Activated naive CD4-positive, alpha-beta T cell treated with anti-CD3 and anti-CD28 coated beads for 36 hours (primary cell): ENCODE measurements around the gene PACRG. TPM values are rescaled to one million over a fixed set of nuclear protein-coding genes. Genes with fewer than 3 reads are reported as not detected.

Experiments
- CTCF ChIA-PET: fragments of 350-600 bp; sonication (Branson Sonifier 250); formaldehyde crosslinking; loops from one replicate; lab custom pipeline; 2021; ENCODE audit warnings: antibody characterized with exemption; lab: Charles Lee
- DNase-seq: peaks from one replicate; pipeline ENCODE4 v3.0.0-alpha.2; 2020
- H3K27ac Mint-ChIP-seq: one replicate; pipeline ENCODE4 v1.8.0; 2021; ENCODE audit warnings: mild to moderate bottlenecking, mixed read lengths
- H3K27me3 Mint-ChIP-seq: one replicate; pipeline ENCODE4 v1.8.0; 2021; ENCODE audit warnings: low read depth, mixed read lengths
- H3K36me3 Mint-ChIP-seq: one replicate; pipeline ENCODE4 v1.8.0; 2021; ENCODE audit warnings: low read depth, mixed read lengths
- H3K4me1 Mint-ChIP-seq: one replicate; pipeline ENCODE4 v1.8.0; 2021; ENCODE audit warnings: low read depth, mixed read lengths
- H3K4me3 Mint-ChIP-seq: one replicate; pipeline ENCODE4 v1.8.0; 2021; ENCODE audit warnings: mild to moderate bottlenecking, moderate library complexity, mixed read lengths
- H3K9me3 Mint-ChIP-seq: one replicate; pipeline ENCODE4 v1.8.0; 2021; ENCODE audit warnings: mixed read lengths
- intact Hi-C: fragments of 100-400 bp; cut with micrococcal nuclease; formaldehyde crosslinking; loops from one replicate; pipeline ENCODE4 v1.15.1; 2023
- total RNA-seq, 2 experiments: library from RNA; stranded (reverse); gene quantifications; one replicate each; pipeline ENCODE4 v1.2.3, GENCODE V29; 2021

PACRG gene
- total RNA-seq, 2 experiments from 2014 or later: not detected

DNA sequence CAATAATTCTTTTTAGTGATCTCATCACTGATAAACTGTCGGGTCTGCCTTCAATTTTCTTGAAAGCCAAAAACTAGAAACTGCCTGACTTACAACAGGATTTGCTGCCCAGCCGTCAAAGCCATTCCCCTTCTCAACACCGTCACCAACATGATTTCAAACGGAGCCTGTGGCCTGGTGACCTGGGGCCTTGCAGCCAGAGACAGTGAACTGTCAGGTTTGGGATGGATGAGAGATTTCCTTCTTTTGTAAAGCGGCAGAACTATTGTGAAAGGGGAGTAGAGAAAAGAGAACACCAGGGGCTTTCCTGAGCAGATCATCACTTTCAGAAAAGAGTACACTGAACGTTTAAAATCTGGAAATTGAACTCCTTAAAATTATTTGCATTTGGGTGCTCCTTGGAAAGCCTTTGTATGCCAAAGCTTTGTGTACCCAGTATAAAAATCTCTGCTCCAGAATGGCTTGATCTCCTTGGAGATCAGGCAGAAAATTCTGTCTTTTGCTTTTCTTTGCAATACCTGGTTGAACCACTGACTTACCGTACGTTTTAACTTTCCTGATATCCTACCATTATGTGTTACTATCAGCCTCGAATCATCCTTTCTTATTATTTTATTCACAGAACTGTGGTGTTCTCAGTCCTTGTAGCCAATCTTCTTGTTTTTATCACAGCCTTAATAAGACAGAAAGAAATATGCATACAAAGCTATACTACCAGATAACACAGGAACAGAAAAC lies 125.2 kb downstream of the PACRG start:
- Mint-ChIP-seq H3K4me3 (no peak overlapping the region), H3K36me3 (no peaks in the 10 kb centered on the region), H3K27me3 (no peaks in the 10 kb centered on the region), H3K27ac (no peak overlapping the region), H3K4me1 (no peaks in the 10 kb centered on the region), H3K9me3 (no peaks in the 10 kb centered on the region)
- CTCF ChIA-PET: no interaction called here
- DNase-seq: no peak
- intact Hi-C loops: no loop called here

DNA sequence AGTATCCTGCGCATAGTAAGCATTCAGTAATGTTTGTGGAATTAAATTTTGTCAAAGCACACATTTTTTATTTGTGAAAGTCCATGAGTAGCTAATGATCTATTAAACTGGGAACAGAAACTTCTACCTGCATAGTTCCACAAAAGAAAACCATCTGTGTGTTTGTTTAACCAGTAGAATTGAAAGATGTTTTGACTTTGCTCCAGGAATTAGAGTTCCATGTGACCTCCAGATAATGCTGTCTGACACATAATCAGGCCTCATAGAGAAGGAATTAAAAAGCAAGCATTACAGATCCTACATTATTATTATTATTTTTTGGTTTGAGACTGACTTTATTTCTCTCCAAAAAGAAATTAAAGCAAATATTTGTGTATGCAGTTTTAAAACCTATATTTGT lies 126.5 kb downstream of the PACRG start:
- Mint-ChIP-seq H3K4me1 (no peaks in the 10 kb centered on the region), H3K4me3 (no peak overlapping the region), H3K27ac (no peak overlapping the region), H3K9me3 (no peaks in the 10 kb centered on the region), H3K36me3 (no peaks in the 10 kb centered on the region), H3K27me3 (no peaks in the 10 kb centered on the region)
- DNase-seq: no peak
- intact Hi-C loops: no loop called here
- CTCF ChIA-PET: no interaction called here

DNA sequence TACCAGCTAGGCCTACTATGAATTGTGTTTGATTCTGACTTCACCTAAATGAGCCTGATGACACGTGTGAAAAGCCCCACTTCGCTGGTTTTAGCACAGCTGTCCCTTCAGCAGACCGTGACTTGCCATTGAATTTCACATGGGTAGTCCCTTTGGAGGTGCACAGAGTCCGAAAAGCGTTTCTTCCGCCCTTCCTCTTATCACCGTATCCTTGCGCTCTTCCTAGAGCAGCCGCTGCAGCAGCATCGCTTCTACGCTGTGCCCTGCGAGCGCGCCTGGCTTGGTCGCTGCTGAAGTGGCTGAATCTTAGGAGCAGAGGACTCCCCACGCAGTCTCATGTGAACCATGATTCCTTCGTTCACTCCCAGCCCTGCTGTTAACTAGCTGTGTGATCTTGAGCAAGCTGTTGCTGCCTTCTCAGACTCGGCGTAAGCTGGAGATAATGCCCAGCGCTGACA lies 127.0 kb downstream of the PACRG start:
- Mint-ChIP-seq H3K4me3 (no peak overlapping the region), H3K4me1 (no peaks in the 10 kb centered on the region), H3K27me3 (no peaks in the 10 kb centered on the region), H3K36me3 (no peaks in the 10 kb centered on the region), H3K27ac (no peak overlapping the region), H3K9me3 (no peaks in the 10 kb centered on the region)
- intact Hi-C loops: no loop called here
- CTCF ChIA-PET: no interaction called here
- no peak for DNase-seq

DNA sequence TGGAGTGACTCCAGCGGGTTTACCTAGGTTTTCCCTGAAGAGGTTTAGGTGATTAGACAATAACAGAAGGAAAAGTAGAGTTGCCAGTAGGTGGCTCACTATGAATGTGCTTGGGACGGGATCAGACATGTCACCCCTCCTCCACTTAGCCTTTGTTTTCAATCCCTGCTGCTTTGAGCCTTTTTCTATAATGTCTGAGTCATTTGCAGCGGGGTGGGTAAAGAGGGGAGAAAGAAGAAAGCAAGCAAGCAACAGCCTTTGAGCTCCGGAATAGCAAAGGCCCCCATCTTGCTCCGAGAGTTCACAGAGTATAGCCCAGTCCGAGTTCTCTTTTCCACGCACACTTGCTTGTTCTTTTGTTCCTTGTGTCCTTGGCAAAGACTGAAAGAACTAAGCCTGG lies 129.1 kb downstream of the PACRG start:
- H3K4me1 Mint-ChIP-seq: no peaks in the 10 kb centered on the region
- no peaks in the 10 kb centered on the region for H3K36me3 Mint-ChIP-seq
- H3K27ac Mint-ChIP-seq: no peak overlapping the region
- no peak for DNase-seq
- intact Hi-C loops: no loop called here
- H3K27me3 Mint-ChIP-seq: no peaks in the 10 kb centered on the region
- CTCF ChIA-PET: interaction anchor here (0.6 kb wide), 1 partner anchor 201 kb away, joined by 4 read pairs; no protein-coding TSS in a partner anchor
- H3K4me3 Mint-ChIP-seq: no peak overlapping the region
- H3K9me3 Mint-ChIP-seq: no peaks in the 10 kb centered on the region

DNA sequence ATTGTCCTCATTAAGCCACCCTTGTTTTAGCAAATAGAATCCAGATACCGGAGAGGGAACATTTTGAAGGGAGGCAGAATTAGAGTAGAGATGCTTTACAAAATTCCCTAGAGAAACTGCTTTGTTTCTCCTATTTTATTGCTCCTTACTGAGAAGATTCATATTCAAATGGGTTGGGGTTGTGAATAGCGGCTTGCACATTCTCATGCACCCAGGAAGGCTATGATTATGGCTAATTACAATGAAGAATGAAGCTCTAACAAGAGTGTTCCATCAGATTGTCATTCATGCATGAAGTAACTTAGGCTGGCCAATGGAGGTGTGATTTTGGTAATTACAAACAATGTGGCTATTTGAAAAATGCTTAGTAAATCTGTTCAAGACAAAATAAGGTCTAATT lies 129.6 kb downstream of the PACRG start:
- CTCF ChIA-PET: interaction anchor here (0.6 kb wide), 1 partner anchor 201 kb away, joined by 4 read pairs; no protein-coding TSS in a partner anchor
- H3K4me1 Mint-ChIP-seq: no peaks in the 10 kb centered on the region

DNA sequence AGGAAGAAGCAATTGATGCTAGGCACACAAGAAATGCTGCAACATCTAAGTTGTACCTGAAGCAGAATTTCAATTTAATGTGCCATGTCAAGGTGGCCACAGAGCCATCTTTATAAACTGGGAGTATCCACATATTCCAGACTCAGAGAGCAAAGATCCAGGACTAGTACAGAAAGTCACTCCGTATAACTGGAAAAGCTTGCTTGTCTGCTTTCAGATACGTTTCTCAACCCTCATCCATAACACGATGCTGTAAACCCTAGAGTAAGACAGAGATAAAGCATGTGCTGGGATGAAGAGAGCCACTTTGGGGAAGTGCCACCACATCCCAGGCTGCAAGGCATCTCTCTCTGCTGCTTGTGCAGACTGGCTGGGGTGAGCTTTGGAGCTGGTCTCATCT lies 134.7 kb downstream of the PACRG start:
- intact Hi-C loops: no loop called here
- Mint-ChIP-seq H3K4me1 (no peaks in the 10 kb centered on the region), H3K36me3 (no peaks in the 10 kb centered on the region), H3K27me3 (no peaks in the 10 kb centered on the region), H3K27ac (no peak overlapping the region), H3K4me3 (no peak overlapping the region), H3K9me3 (no peaks in the 10 kb centered on the region)
- CTCF ChIA-PET: interaction anchor here (0.6 kb wide), 1 partner anchor 450 kb away, joined by 4 read pairs; no protein-coding TSS in a partner anchor
- no peak for DNase-seq

More for the DNA sequence above, 129.6 kb downstream of the PACRG start:
- H3K4me3 Mint-ChIP-seq: no peak overlapping the region
- H3K9me3 Mint-ChIP-seq: no peaks in the 10 kb centered on the region
- H3K27ac Mint-ChIP-seq: no peak overlapping the region
- no peak for DNase-seq
- no peaks in the 10 kb centered on the region for H3K36me3 Mint-ChIP-seq
- intact Hi-C loops: no loop called here
- no peaks in the 10 kb centered on the region for H3K27me3 Mint-ChIP-seq

DNA sequence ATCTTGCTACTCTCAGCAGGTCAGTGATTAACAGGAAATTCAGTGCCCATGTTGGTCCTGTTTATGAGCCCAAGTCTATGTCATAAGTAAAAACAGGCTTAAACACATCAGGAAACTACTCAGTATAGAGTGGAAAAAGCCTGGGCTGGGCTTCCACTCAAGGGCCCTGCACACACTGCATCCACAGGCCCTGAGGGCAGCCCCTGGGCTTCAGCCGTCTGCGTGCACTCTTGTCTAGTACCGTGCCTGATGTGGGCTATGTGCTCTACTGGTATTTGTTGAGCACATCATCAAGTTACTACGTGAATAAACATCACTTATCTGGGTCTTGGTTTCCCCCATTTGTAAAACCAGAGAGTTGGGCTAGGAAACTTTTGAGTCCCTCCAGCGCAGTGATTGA lies 135.2 kb downstream of the PACRG start:
- intact Hi-C loops: no loop called here
- Mint-ChIP-seq H3K36me3 (no peaks in the 10 kb centered on the region), H3K27me3 (no peaks in the 10 kb centered on the region), H3K4me1 (no peaks in the 10 kb centered on the region), H3K4me3 (no peak overlapping the region), H3K27ac (no peak overlapping the region), H3K9me3 (no peaks in the 10 kb centered on the region)
- no peak for DNase-seq
- CTCF ChIA-PET: interaction anchor here (0.6 kb wide), 1 partner anchor 450 kb away, joined by 4 read pairs; no protein-coding TSS in a partner anchor

DNA sequence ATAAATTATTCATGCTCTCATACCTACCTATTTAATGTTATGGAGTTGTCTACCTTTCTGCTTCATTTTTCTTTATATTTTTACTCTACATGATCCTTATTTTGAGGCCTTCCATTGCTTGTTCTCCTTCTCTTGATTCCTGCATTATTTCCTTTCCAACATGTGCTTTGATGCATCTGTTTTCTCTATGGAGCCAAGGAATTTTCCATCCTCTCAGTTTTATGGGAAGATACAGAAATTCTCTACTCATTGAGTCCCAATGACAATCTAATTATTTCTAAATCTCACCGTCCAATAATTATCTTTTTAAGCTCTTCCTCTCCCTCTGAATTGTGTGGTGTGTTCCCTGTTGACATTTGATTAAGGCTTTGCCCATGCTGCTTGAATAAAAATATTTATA lies 136.0 kb downstream of the PACRG start:
- intact Hi-C loops: no loop called here
- Mint-ChIP-seq H3K9me3 (no peaks in the 10 kb centered on the region), H3K4me3 (no peak overlapping the region), H3K36me3 (no peaks in the 10 kb centered on the region), H3K27ac (no peak overlapping the region), H3K4me1 (no peaks in the 10 kb centered on the region), H3K27me3 (no peaks in the 10 kb centered on the region)
- CTCF ChIA-PET: interaction anchor here (0.7 kb wide), 1 partner anchor 9 kb away, joined by 3 read pairs; no protein-coding TSS in a partner anchor
- DNase-seq: no peak

DNA sequence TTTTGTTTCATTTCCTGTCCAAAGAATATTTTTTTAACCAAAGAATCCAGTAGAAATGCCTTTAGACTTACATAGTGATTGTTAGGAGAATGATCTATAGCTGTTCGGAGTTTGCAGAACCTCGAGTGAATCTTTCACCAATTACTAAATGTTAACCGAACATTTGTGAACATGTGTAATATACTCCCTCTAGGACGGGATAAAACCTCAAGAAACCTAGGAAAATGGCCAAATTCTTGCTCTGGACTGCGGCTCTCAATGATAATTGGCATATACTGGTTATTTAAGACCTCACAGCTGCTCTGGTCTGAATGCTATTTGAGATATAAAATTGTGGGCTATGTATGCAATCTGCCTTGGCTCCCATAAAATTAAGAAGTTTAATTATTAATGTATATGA lies 137.1 kb downstream of the PACRG start:
- Mint-ChIP-seq H3K4me1 (no peaks in the 10 kb centered on the region), H3K4me3 (no peak overlapping the region), H3K27me3 (no peaks in the 10 kb centered on the region), H3K36me3 (no peaks in the 10 kb centered on the region), H3K9me3 (no peaks in the 10 kb centered on the region), H3K27ac (no peak overlapping the region)
- no peak for DNase-seq
- CTCF ChIA-PET: no interaction called here
- intact Hi-C loops: no loop called here

DNA sequence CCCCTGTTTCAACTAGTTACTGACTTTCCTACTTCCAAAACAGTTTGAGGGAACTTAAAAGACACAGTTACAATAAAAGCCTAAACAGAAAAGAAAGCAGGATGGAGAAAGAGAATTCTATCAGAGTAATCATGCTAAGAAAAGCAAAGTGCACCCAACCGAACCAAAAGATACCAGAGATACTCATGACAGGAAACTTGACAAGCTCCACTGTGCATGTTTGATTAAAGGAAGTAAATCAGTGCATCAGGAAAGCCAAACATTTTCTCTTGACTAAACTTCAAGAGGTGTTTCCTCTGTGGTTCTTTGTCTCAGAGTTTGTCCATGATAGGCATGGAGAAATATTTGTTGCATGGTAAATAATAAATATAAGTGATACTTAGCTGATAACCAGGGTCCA lies 138.9 kb downstream of the PACRG start:
- intact Hi-C loops: no loop called here
- H3K36me3 Mint-ChIP-seq: no peaks in the 10 kb centered on the region
- H3K4me3 Mint-ChIP-seq: no peak overlapping the region
- DNase-seq: no peak
- H3K27ac Mint-ChIP-seq: no peak overlapping the region
- H3K4me1 Mint-ChIP-seq: no peaks in the 10 kb centered on the region
- no peaks in the 10 kb centered on the region for H3K27me3 Mint-ChIP-seq
- no peaks in the 10 kb centered on the region for H3K9me3 Mint-ChIP-seq
- CTCF ChIA-PET: no interaction called here

DNA sequence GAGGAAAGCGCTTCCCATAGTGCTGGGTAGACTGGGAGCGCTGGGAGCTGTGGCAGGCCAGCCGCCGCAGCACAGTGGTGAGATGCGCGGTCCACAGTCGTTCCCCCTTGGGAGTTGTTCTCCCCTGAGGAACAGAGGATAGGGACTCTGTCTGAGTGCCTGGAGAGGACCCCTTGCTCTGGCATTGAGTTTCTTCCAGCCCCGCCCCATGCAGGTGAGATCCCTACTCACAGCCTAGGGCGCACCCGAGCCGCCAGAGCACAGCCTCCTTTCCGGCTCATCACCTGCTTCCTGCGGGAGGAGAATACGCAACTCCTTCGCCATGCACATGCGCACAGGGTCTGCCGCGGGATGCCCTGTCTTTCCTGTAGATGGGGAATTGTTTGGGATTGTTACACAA lies 140.6 kb downstream of the PACRG start:
- Mint-ChIP-seq H3K36me3 (no peaks in the 10 kb centered on the region), H3K9me3 (no peaks in the 10 kb centered on the region), H3K27me3 (peaks cover 4% of the 10 kb centered on the region), H3K4me1 (no peaks in the 10 kb centered on the region), H3K4me3 (no peak overlapping the region), H3K27ac (no peak overlapping the region)
- DNase-seq: no peak
- intact Hi-C loops: no loop called here
- CTCF ChIA-PET: no interaction called here

DNA sequence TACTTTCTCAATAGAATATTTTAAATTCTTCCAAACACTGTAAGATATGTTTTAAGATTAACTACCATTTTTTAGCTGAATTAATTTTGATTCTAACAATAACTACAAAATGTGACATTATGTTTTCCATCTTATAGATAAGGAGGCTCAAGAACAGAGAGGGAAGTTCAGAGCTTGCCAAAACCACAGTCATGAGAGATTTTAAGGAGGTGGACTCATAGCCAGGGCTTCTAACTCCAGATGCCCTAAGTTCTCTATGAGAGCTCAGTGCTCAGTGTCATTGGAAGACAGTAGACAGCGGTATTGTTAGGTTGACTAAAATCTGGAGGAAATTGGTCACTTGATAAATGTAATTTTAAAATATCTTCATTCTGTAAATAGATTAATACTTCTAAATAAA lies 144.2 kb downstream of the PACRG start:
- Mint-ChIP-seq H3K9me3 (no peaks in the 10 kb centered on the region), H3K27me3 (peaks cover 5% of the 10 kb centered on the region), H3K4me1 (no peaks in the 10 kb centered on the region), H3K36me3 (no peaks in the 10 kb centered on the region), H3K27ac (no peak overlapping the region), H3K4me3 (no peak overlapping the region)
- intact Hi-C loops: no loop called here
- CTCF ChIA-PET: no interaction called here
- DNase-seq: no peak

DNA sequence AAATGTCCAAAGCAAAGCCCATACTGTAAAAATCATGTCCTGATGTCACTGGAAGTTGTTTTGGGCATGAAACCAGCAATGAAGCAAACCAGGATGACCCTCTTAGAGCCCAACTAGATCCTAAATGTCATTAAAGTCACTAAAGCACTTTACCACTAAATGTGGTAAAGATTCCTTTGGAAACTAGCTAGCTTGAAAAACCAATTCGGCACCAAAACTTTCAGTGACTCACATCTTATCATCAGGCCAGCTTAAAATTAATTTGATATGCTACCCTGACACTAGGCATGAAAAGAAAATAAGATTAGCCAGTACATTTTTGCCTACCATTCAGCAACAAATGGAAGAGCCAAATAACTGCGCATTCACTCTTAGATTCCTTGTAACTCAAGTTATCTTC lies 145.8 kb downstream of the PACRG start:
- no peak for DNase-seq
- H3K4me1 Mint-ChIP-seq: no peaks in the 10 kb centered on the region
- intact Hi-C loops: no loop called here
- H3K36me3 Mint-ChIP-seq: no peaks in the 10 kb centered on the region
- H3K9me3 Mint-ChIP-seq: no peaks in the 10 kb centered on the region
- no peak overlapping the region for H3K27ac Mint-ChIP-seq
- no peak overlapping the region for H3K4me3 Mint-ChIP-seq
- CTCF ChIA-PET: no interaction called here
- H3K27me3 Mint-ChIP-seq: peaks cover 7% of the 10 kb centered on the region
